ENCODE results near the gene ADCY5. TPM values are rescaled to one million over a fixed set of nuclear protein-coding genes. Genes with fewer than 3 reads are reported as not detected.

Gene ADCY5
- total RNA-seq, 4 donors from 2014 or later = 14.0 to 86.8 (median 41.5) TPM

- DNase-seq (ENCODE audit: low spot score) (no peak), ATAC-seq (ENCODE audit: low FRiP score) (no peak)
- TF ChIP-seq CTCF (IDR thresholded peaks at IDR 0.05) = no peak
These were observed 161.0 kb downstream of the ADCY5 start for GRCh38 chr3:123287962-123288302.

- no peak for TF ChIP-seq CTCF (IDR thresholded peaks at IDR 0.05)
- DNase-seq (ENCODE audit: low spot score) = no peak
- ATAC-seq (ENCODE audit: low FRiP score) = no peak
These were observed 161.6 kb downstream of the ADCY5 start for GRCh38 chr3:123287051-123287961.

- no peak for ATAC-seq (ENCODE audit: low FRiP score)
- DNase-seq (ENCODE audit: low spot score) = no peak
- TF ChIP-seq CTCF (IDR thresholded peaks at IDR 0.05) = no peak
These were observed 162.4 kb downstream of the ADCY5 start for GRCh38 chr3:123286308-123287023.

GRCh38 chr3:123285931-123286307, 163.0 kb downstream of the ADCY5 start:
- no peak for TF ChIP-seq CTCF (IDR thresholded peaks at IDR 0.05)
- ATAC-seq (ENCODE audit: low FRiP score) (no peak), DNase-seq (ENCODE audit: low spot score) (no peak)

- TF ChIP-seq CTCF (IDR thresholded peaks at IDR 0.05) = no peak
- ATAC-seq (ENCODE audit: low FRiP score) = no peak
- no peak for DNase-seq (ENCODE audit: low spot score)
These were observed 163.4 kb downstream of the ADCY5 start for GRCh38 chr3:123285479-123285878.

- DNase-seq (ENCODE audit: low spot score) (no peak), ATAC-seq (ENCODE audit: low FRiP score) (no peak)
- no peak for TF ChIP-seq CTCF (IDR thresholded peaks at IDR 0.05)
These were observed 163.8 kb downstream of the ADCY5 start for GRCh38 chr3:123285066-123285465.
